HG03565 (cell line): ENCODE data around the gene TMEM218.

ENCODE experiments used
- ATAC-seq: cut with Tn5 transposase; IDR thresholded peaks from one replicate; pipeline ENCODE4 v1.9.1; 2021; ENCODE audit warnings: mild to moderate bottlenecking, moderate library complexity; ENCODE audit not compliant: unreplicated experiment

TMEM218 gene

DNA sequence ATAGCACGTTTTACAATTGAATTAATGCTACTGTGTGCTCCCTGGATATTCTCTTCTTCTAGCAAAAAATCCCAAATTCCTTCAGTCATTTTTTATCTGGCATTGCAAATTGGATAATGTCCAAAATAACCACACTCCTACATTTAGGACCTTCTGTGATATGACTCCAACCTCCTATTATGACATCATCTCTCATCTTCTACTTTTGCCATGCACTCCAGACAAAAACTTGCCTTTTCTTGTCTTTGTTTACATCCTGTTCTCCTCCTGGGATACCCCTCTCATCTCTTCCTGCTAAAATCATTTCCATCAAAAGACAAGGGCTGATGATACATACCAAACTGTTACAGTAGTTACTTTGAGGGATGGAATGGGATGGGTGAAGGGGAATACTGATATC is 20.6 kb upstream of the TMEM218 start:
- ATAC-seq: no peak

DNA sequence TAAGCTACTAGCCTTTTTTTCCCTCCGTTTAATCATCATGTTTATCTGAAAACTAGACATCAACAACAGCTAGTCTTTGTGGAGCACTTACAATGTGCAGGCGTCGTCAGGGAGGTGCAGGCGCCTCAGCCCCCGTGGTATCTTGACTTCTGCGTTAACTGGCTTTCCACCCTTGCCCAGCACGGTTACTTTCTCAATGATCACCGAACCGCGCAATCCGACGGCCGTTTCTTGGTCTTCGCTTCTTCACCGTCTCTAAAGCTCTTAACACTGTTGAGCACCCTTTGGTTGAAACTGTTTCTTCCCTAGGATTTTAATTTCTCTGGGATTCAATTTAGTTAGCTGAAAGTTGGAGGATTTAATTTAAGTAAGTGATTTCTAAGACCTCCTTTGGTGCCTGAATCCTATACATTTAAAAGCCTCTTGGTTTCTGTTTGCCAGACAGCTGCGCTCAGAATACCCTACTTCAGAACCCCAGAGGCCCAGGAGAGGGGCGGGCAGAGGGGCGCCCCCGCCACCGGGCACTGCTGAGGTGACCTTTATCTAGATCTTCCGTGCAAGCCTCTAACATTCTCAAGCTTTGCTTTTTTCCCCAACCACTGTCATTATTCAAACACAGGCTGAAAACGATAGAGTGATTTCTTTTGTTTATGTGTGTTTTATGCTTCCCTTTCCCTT is 18.0 kb upstream of the TMEM218 start:
- no peak for ATAC-seq

DNA sequence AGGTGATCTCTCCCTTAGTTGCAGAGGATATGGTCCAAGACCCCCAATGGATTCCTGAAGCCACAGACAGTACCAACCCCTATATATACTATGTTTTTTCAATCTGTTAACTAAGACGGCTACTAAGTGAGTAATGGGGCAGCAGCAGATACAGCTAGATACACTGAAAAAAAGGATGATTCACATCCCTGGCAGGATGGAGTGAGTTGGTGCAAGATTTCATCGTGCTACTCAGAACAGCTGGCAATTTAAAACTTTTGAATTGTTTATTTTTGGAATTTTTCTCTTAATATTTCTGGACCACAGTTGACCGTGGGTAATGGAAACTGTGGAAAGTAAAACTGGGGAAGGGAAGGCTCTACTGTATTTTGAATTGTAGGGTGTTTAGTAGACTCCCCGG is 17.0 kb upstream of the TMEM218 start:
- no peak for ATAC-seq

- ATAC-seq: no peak
Observed at GRCh38 chr11:125124618-125124992, 13.2 kb upstream of the TMEM218 start.

- ATAC-seq: peak; percentile 53
Observed at GRCh38 chr11:125123947-125124617, 12.7 kb upstream of the TMEM218 start.

- no peak for ATAC-seq
Observed at GRCh38 chr11:125123194-125123946, 11.9 kb upstream of the TMEM218 start.

DNA sequence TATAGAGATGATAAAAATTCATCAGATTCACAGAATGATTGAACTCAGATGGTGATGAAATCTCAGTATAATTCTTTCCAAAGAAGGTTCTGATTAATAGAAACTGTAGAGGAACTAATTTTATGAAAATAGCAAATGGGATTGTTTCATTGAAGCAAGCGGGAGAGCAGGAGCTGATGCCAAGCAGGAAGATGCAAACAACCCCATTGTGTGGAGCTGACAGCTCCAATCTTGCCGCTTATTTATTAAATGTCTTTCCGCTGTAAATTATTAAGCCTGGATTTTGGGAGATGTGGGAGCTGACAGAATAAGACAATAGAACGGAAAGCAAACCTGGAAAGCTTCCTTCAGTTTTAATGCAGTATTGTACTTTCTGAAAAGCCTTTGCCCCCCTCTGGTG is 6.0 kb upstream of the TMEM218 start:
- ATAC-seq: no peak

DNA sequence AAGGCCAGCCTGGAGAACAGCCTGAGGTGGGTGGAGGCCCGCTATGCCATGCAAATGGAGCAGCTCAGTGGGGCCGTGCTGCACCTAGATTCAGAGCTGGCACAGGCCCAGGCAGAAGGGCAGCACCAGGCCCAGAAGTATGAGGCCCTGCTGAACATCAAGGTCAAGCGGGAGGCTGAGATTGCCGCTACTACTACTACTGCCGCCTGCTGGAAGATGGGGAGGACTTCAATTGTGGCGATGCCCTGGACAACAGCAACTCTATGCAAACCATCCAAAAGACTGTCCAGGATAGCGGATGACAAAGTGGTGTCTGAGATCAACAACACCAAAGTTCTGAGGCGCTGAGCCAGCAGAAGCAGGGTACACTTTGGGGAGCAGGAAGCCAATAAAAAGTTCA is 3.1 kb upstream of the TMEM218 start:
- ATAC-seq: no peak

GRCh38 chr11:125112208-125112604 is 780 bp upstream of the TMEM218 start:
- no peak for ATAC-seq

GRCh38 chr11:125111001-125111342 is 454 bp downstream of the TMEM218 start:
- ATAC-seq: no peak

- ATAC-seq: no peak
Observed at GRCh38 chr11:125110506-125110905, 920 bp downstream of the TMEM218 start.

GRCh38 chr11:125108469-125108868 is 3.0 kb downstream of the TMEM218 start:
- no peak for ATAC-seq

GRCh38 chr11:125105926-125106325 is 5.5 kb downstream of the TMEM218 start:
- no peak for ATAC-seq

DNA sequence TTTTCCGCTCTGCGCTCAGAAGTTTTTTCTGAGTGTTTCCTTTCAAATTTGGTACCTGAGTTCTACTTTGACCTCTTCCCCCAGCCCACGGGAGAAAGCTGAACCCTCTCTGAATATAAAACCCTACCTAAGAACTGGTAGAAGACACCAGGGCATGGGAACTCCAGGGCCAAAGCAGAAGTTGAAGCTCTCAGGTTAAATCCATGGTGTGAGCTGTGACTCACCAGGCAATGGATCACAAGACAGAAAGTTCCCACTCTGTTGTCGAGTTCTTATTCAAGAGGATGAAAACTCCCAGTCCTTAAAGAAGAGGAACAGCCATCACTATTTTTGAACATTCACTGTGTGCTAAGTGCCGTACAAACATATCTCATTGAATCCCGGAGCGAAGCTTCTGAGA is 8.9 kb downstream of the TMEM218 start:
- no peak for ATAC-seq

- ATAC-seq: no peak
Observed at GRCh38 chr11:125102025-125102424, 9.4 kb downstream of the TMEM218 start.

- no peak for ATAC-seq
Observed at GRCh38 chr11:125101596-125101995, 9.8 kb downstream of the TMEM218 start.

DNA sequence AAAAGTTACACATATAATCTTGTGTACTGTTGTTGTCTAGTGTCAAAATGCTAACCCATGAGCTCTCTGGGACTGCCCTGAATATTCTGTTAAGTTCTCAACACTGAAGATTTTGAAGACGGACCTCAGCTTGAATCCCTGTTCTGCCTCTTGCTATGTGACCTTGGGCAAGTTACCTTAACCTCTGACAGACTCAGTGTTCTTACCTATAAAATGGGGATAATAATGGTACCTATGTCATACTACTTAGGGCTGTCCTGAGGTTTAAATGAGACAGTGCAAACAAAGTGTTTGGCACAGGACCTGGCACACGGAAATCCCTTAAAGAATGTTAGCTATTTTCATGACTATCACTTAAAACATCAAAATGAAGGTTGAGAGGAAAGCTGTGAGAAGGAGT is 11.3 kb downstream of the TMEM218 start:
- no peak for ATAC-seq

- ATAC-seq: no peak
Observed at GRCh38 chr11:125094731-125095130, 16.7 kb downstream of the TMEM218 start.

GRCh38 chr11:125093502-125093901 is 17.9 kb downstream of the TMEM218 start:
- ATAC-seq: no peak

- no peak for ATAC-seq
Observed at GRCh38 chr11:125092669-125093068, 18.8 kb downstream of the TMEM218 start.

GRCh38 chr11:125091877-125092664 is 19.4 kb downstream of the TMEM218 start:
- no peak for ATAC-seq
